ENCODE measurements around the gene INTS7.
"Not testable (repeated sequence)": the region's sequence is repeated elsewhere in the genome, so short reads cannot be mapped to it uniquely, and the experiment has no call there.

Gene INTS7

DNA sequence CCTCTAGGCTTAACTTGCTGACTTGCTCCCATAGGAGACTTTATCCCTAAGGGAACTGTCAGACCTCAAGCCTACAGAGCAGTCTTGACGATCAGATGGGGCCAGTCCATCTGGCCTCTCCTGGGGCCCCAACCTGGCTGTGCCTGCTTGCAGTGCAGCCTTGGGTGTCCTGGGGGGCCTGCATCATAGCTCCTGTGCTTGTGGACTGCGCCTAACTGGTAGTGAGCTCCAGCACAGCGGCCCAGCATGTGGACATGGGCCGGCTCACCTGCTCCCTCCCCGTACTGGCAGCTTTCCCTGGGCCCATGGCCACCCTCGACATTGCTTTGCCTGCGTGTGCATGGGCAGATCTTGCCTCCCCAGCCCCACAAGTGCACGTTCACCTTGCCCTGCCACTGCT lies 76.1 kb downstream of the INTS7 start:
- H3K4me3 ChIP-seq (ENCODE audit: low read depth, low read length), result no peak overlapping the region
- ChIA-PET POLR2A (no interaction called here), CTCF (no interaction called here)
- TF ChIP-seq, protein P1, sequence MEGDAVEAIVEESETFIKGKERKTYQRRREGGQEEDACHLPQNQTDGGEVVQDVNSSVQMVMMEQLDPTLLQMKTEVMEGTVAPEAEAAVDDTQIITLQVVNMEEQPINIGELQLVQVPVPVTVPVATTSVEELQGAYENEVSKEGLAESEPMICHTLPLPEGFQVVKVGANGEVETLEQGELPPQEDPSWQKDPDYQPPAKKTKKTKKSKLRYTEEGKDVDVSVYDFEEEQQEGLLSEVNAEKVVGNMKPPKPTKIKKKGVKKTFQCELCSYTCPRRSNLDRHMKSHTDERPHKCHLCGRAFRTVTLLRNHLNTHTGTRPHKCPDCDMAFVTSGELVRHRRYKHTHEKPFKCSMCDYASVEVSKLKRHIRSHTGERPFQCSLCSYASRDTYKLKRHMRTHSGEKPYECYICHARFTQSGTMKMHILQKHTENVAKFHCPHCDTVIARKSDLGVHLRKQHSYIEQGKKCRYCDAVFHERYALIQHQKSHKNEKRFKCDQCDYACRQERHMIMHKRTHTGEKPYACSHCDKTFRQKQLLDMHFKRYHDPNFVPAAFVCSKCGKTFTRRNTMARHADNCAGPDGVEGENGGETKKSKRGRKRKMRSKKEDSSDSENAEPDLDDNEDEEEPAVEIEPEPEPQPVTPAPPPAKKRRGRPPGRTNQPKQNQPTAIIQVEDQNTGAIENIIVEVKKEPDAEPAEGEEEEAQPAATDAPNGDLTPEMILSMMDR (IDR thresholded peaks at IDR 0.05; ENCODE audit: insufficient read depth, low read length, missing control alignments), result no peak
- no peak for DNase-seq (ENCODE audit: low read depth, low spot score)

DNA sequence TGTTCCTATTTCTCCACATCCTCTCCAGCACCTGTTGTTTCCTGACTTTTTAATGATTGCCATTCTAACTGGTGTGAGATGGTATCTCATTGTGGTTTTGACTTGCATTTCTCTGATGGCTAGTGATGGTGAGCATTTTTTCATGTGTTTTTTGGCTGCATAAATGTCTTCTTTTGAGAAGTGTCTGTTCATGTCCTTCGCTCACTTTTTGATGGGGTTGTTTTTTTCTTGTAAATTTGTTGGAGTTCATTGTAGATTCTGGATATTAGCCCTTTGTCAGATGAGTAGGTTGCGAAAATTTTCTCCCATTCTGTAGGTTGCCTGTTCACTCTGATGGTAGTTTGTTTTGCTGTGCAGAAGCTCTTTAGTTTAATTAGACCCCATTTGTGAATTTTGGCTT lies 81.3 kb downstream of the INTS7 start:
- CTCF ChIA-PET, result not testable (repeated sequence)

GRCh38 chr1:211953543-211953942 lies 81.8 kb downstream of the INTS7 start:
- CTCF ChIA-PET; POLR2A ChIA-PET; DNase-seq (ENCODE audit: low read depth, low spot score); H3K4me3 ChIP-seq (ENCODE audit: low read depth, low read length): not testable (repeated sequence)

More for the DNA sequence above, 81.3 kb downstream of the INTS7 start:
- H3K4me3 ChIP-seq (ENCODE audit: low read depth, low read length); POLR2A ChIA-PET; DNase-seq (ENCODE audit: low read depth, low spot score): not testable (repeated sequence)

GRCh38 chr1:211952299-211952698 lies 83.1 kb downstream of the INTS7 start:
- ChIA-PET POLR2A (no interaction called here), CTCF (interaction anchor here (0.8 to 1.3 kb wide), 5 partner anchors 10 to 272 kb away, joined by 3 read pairs; partner anchors contain the start of genes DTL and INTS7)
- TF ChIP-seq, protein P1 (IDR thresholded peaks at IDR 0.05; ENCODE audit: insufficient read depth, low read length, missing control alignments), result no peak
- DNase-seq (ENCODE audit: low read depth, low spot score), result no peak
- H3K4me3 ChIP-seq (ENCODE audit: low read depth, low read length), result no peak overlapping the region

DNA sequence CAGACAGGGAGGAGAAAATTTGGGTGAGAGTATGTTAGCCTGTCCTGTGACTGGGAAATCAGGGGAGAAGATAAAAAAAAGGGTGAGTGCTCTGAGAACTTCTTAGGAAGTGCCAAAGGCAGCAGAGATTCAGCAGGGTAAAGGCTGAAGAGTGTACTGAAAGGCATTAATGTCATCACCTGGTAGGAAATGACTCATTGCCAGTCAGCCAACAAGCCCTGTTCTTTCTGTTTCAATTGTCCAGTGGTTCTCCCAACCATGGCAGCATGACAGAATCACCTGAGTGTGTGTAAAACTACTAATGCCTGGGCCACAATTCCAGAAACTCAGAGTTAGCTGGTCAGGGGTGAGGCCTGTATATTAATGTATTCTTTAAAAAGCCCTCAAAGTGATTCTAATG lies 83.5 kb downstream of the INTS7 start:
- TF ChIP-seq, protein P1 (IDR thresholded peaks at IDR 0.05; ENCODE audit: insufficient read depth, low read length, missing control alignments), result no peak
- no peak for DNase-seq (ENCODE audit: low read depth, low spot score)
- POLR2A ChIA-PET, result no interaction called here

GRCh38 chr1:211948377-211948776 lies 87.0 kb downstream of the INTS7 start:
- TF ChIP-seq, protein P1 (IDR thresholded peaks at IDR 0.05; ENCODE audit: insufficient read depth, low read length, missing control alignments), result no peak
- CTCF ChIA-PET, result no interaction called here
- H3K4me3 ChIP-seq (ENCODE audit: low read depth, low read length), result no peak overlapping the region
- POLR2A ChIA-PET, result no interaction called here
- DNase-seq (ENCODE audit: low read depth, low spot score), result no peak

More for the DNA sequence above, 83.5 kb downstream of the INTS7 start:
- CTCF ChIA-PET, result interaction anchor here (1.1 to 1.3 kb wide), 3 partner anchors 14 to 254 kb away, joined by 3 read pairs; no protein-coding TSS in a partner anchor
- H3K4me3 ChIP-seq (ENCODE audit: low read depth, low read length), result no peak overlapping the region

DNA sequence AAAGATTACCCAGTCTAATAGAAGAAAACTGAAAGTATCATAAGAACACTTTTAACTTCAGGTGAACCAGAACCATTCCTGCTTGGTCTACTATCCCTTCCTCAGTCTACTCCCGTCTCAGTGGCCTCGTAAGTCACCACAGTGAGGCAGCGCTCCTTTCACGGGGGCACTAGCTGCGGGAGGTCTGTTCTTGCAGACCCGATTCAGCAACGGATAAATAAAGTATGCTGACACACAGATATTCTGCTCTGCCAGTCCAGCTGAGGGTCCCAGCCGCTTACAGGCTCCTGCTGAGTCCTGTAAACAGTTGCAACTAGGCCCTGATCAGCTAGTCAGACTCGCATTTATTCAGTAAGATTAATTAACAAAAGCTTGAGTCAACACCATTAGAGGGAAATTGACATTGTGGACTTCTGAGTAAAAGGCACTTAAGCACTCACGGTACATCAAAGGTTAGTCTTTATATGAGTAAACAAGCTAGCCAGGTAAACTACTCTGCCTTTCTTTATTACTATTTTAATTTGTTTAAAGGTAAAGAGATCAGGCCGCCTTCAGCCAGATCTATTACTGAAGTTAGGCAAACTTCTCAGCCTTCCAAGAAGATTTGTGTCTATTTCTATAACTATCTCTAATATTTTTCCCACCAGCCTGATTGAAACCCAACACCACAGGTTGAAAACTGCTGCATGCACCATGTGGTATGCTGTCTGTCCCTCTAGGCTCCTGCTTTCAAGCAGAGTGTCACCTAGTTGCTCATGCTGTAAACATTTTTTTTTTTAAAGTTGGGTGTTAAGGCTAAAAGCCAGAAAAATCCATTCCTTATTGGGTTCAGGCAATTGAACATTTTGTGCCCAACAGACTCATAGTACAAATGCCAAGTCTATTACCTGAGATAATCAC lies 87.7 kb downstream of the INTS7 start:
- TF ChIP-seq, protein P1 (IDR thresholded peaks at IDR 0.05; ENCODE audit: insufficient read depth, low read length, missing control alignments), result no peak
- DNase-seq (ENCODE audit: low read depth, low spot score), result no peak
- CTCF ChIA-PET, result no interaction called here
- POLR2A ChIA-PET, result no interaction called here
- H3K4me3 ChIP-seq (ENCODE audit: low read depth, low read length), result no peak overlapping the region
